ENCODE results near the gene NR2F1. TPM values are rescaled to one million over a fixed set of nuclear protein-coding genes. Genes with fewer than 3 reads are reported as not detected.
A peak's percentile ranks its signal among the peaks of the same experiment; 100 is the strongest.

Gene NR2F1
- total RNA-seq, 4 donors from 2014 or later, result 1.5 to 6.2 (median 3.2) TPM

DNA sequence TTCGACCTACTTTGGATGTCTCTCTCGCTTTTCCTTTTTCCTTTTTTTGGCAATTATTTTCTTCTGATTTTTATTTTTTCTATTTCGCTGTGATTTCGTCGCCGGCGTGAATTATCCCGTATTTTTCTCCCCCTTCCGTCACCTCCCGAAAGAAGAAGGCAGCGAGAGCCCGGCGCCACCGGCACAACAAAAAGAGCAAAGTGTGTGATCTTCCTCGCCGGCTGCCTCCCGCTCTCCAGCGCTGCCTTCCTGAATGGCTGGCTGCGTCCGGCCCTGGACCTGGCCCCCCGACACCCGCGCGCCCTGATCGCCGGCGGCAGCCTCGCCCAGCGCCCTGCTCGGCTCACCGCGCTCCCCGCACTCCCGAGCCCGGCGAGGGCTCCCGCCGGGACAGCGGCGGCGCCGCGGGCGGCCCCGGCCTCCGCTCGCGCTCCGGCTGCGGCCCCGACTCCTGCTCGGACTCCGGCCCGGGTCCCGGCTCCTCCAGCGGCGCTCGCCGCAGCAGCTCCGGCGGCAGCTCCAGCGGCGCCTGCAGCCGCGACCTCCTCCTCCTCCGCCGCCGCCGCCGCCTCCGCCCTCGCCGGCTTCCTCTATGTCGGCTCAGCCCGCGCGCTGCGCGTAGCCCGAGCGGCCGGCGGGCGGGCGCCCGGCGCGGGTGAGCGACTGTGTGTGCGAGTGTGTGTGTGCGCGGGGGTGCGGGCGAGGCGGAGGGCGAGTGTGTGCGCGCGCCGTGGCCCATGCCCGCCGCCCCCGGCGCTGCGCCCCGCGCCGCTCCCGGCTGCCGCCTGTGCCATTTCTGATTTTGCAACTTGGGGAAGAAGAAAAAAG lies 960 bp downstream of the NR2F1 start:
- TF ChIP-seq EP300 (IDR thresholded peaks at IDR 0.05; ENCODE audit: low read depth) (no peak), CTCF (IDR thresholded peaks at IDR 0.05) (no peak), POLR2A (IDR thresholded peaks at IDR 0.05) (no peak)
- peaks cover 93% of the 10 kb centered on the region for H3K27me3 ChIP-seq
- intact Hi-C loops (cut with DNase I; ENCODE audit: low total_unique reads), result loop anchor here (10.0 kb wide), 1 partner anchor 221 kb away; no protein-coding TSS in a partner anchor
- no peak for DNase-seq
- 1 to 2% methylated on average over 7 to 96 of the region's 110 CpGs for WGBS, 2 donors (ENCODE audit: low coverage in 1 of 2)
- in situ Hi-C loops (cut with MboI; ENCODE audit: low pct_ligation_motif_present in 1 of 4, low pct_unique_long_range_greater_than_20kb in 1 of 4, low sequenced_read_pairs in 3 of 4), result loop anchor here in 3 of 4 donors (25.0 kb wide), 2 partner anchors 203 to 328 kb away; no protein-coding TSS in a partner anchor
- peak overlapping the region; percentile 33 to 65 (median 54) for H3K27ac ChIP-seq
- no peaks in the 10 kb centered on the region for H3K9me3 ChIP-seq
- H3K36me3 ChIP-seq, result no peaks in the 10 kb centered on the region
- H3K4me3 ChIP-seq, result peak overlapping the region; percentile 25 to 55 (median 50)
- peaks cover 9 to 57% (median 37%) of the 10 kb centered on the region in 4 donors for H3K4me1 ChIP-seq

DNA sequence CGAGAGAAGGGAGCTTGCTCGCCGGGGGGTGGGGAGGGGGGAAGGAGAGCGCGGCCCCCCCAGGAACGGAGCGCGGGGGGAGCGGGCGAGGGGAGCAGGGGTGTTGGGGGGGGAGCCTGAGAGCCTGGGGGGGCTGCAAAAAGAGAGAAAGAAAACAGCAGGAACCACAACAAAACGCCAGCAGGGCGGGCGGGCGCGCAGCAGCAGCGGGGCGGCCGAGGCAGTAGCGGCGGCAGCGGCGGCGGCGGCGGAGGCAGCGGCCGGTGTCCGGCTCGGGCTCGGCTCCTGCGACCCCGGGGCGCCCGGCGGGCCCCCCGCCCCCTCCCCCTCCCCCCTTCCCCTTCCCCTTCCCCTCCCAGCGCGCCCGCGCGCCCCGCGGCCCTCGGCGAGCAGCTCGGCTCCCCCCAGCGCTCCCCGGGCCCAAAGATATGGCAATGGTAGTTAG lies 1.6 kb downstream of the NR2F1 start:
- no peaks in the 10 kb centered on the region for H3K36me3 ChIP-seq

GRCh38 chr5:93585041-93585766 lies 2.2 kb downstream of the NR2F1 start:
- in situ Hi-C loops (cut with MboI; ENCODE audit: low pct_ligation_motif_present in 1 of 4, low pct_unique_long_range_greater_than_20kb in 1 of 4, low sequenced_read_pairs in 3 of 4), result loop anchor here in 3 of 4 donors (25.0 kb wide), 2 partner anchors 202 to 327 kb away; no protein-coding TSS in a partner anchor
- peaks cover 4 to 45% (median 25%) of the 10 kb centered on the region in 4 donors for H3K4me1 ChIP-seq
- DNase-seq, result no peak
- peaks cover 93% of the 10 kb centered on the region for H3K27me3 ChIP-seq
- TF ChIP-seq EP300 (IDR thresholded peaks at IDR 0.05; ENCODE audit: low read depth) (no peak), POLR2A (IDR thresholded peaks at IDR 0.05) (no peak), CTCF (IDR thresholded peaks at IDR 0.05) (no peak), POLR2AphosphoS5 (IDR thresholded peaks at IDR 0.05) (no peak)
- intact Hi-C loops (cut with DNase I; ENCODE audit: low total_unique reads), result loop anchor here (10.0 kb wide), 1 partner anchor 220 kb away; no protein-coding TSS in a partner anchor
- H3K36me3 ChIP-seq, result no peaks in the 10 kb centered on the region
- WGBS, 2 donors (ENCODE audit: low coverage in 1 of 2), result 1 to 3% methylated on average over 18 to 68 of the region's 70 CpGs
- peak overlapping the region; percentile 22 to 63 (median 51) for H3K27ac ChIP-seq
- H3K9me3 ChIP-seq, result no peaks in the 10 kb centered on the region
- H3K4me3 ChIP-seq, result peak overlapping the region; percentile 37 to 55 (median 50)

More for the DNA sequence above, 1.6 kb downstream of the NR2F1 start:
- no peak for TF ChIP-seq POLR2AphosphoS5 (IDR thresholded peaks at IDR 0.05)
- no peak for TF ChIP-seq EP300 (IDR thresholded peaks at IDR 0.05; ENCODE audit: low read depth)
- TF ChIP-seq CTCF (IDR thresholded peaks at IDR 0.05), result no peak
- TF ChIP-seq POLR2A (IDR thresholded peaks at IDR 0.05), result no peak
- in situ Hi-C loops (cut with MboI; ENCODE audit: low pct_ligation_motif_present in 1 of 4, low pct_unique_long_range_greater_than_20kb in 1 of 4, low sequenced_read_pairs in 3 of 4), result loop anchor here in 3 of 4 donors (25.0 kb wide), 2 partner anchors 203 to 328 kb away; no protein-coding TSS in a partner anchor
- 1% methylated on average over 40 of the region's 48 CpGs; no CpG with 5 or more reads in 1 of the 2 donors for WGBS, 2 donors (ENCODE audit: low coverage in 1 of 2)
- H3K27ac ChIP-seq, result peak overlapping the region; percentile 33 to 65 (median 54)
- intact Hi-C loops (cut with DNase I; ENCODE audit: low total_unique reads), result loop anchor here (10.0 kb wide), 1 partner anchor 220 kb away; no protein-coding TSS in a partner anchor
- H3K4me1 ChIP-seq, result peaks cover 4 to 51% (median 31%) of the 10 kb centered on the region in 4 donors
- no peak for DNase-seq
- H3K4me3 ChIP-seq, result peak overlapping the region; percentile 25 to 55 (median 50)
- no peaks in the 10 kb centered on the region for H3K9me3 ChIP-seq
- H3K27me3 ChIP-seq, result peaks cover 93% of the 10 kb centered on the region
